Astrocyte of the cerebellum (primary cell): Measurements from ENCODE around the gene INPP5F.

Experiments
- DNase-seq: peaks from one replicate; pipeline ENCODE4 v3.0.0-alpha.2; 2011; ENCODE audit warnings: low read depth
- H3K4me3 ChIP-seq: 2 replicates; pipeline ENCODE4 v1.5.1; 2011; ENCODE audit warnings: mild to moderate bottlenecking, low read depth, low read length, moderate library complexity
- in situ Hi-C: cut with HindIII; loops from 2 replicates; pipeline ENCODE4 v1.10.0; 2017; ENCODE audit warnings: low sequenced_read_pairs
- TF ChIP-seq, protein P1 (sequence below): IDR thresholded peaks from 2 replicates; pipeline ENCODE4 v1.5.1; 2012; ENCODE audit warnings: low read length, low read depth, moderate library complexity, mild to moderate bottlenecking; ENCODE audit errors: missing control alignments

INPP5F gene

DNA sequence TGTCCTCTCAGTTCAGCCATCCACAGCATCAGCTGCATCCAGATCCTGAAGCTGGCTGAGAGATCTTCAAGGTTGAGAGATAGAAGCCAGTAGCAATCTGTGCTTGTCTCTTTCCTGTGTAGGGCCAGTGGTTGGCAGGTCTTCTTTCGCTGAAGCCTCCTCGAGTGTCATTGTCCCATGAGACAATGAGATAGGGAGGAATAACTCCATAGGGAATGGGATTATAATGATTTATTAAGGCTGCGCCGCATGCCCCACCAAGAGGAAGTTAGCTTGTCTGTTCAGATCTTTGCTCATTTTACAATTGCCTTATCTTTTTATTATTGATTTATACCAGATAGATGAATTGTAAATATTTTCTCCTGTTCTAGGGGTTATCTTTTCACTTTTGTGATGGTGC, 85.3 kb downstream of the INPP5F start:
- in situ Hi-C loops = no loop called here
- TF ChIP-seq, protein P1, sequence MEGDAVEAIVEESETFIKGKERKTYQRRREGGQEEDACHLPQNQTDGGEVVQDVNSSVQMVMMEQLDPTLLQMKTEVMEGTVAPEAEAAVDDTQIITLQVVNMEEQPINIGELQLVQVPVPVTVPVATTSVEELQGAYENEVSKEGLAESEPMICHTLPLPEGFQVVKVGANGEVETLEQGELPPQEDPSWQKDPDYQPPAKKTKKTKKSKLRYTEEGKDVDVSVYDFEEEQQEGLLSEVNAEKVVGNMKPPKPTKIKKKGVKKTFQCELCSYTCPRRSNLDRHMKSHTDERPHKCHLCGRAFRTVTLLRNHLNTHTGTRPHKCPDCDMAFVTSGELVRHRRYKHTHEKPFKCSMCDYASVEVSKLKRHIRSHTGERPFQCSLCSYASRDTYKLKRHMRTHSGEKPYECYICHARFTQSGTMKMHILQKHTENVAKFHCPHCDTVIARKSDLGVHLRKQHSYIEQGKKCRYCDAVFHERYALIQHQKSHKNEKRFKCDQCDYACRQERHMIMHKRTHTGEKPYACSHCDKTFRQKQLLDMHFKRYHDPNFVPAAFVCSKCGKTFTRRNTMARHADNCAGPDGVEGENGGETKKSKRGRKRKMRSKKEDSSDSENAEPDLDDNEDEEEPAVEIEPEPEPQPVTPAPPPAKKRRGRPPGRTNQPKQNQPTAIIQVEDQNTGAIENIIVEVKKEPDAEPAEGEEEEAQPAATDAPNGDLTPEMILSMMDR = no peak
- DNase-seq = no peak
- no peak overlapping the region for H3K4me3 ChIP-seq

GRCh38 chr10:119812684-119813083, 86.8 kb downstream of the INPP5F start:
- no peak for DNase-seq
- in situ Hi-C loops = no loop called here
- no peak overlapping the region for H3K4me3 ChIP-seq
- TF ChIP-seq, protein P1 = no peak

- in situ Hi-C loops = no loop called here
- no peak overlapping the region for H3K4me3 ChIP-seq
- TF ChIP-seq, protein P1 = no peak
- no peak for DNase-seq
These were observed 89.8 kb downstream of the INPP5F start for GRCh38 chr10:119815671-119816070.

- TF ChIP-seq, protein P1 = peak; percentile 13
- H3K4me3 ChIP-seq = peak overlapping the region; percentile 38
- in situ Hi-C loops = no loop called here
- DNase-seq = no peak
These were observed 92.4 kb downstream of the INPP5F start for GRCh38 chr10:119817991-119818888.

- in situ Hi-C loops = no loop called here
- TF ChIP-seq, protein P1 = no peak
- DNase-seq = no peak
- H3K4me3 ChIP-seq = peak overlapping the region; percentile 38
These were observed 93.0 kb downstream of the INPP5F start for GRCh38 chr10:119818889-119819270.

DNA sequence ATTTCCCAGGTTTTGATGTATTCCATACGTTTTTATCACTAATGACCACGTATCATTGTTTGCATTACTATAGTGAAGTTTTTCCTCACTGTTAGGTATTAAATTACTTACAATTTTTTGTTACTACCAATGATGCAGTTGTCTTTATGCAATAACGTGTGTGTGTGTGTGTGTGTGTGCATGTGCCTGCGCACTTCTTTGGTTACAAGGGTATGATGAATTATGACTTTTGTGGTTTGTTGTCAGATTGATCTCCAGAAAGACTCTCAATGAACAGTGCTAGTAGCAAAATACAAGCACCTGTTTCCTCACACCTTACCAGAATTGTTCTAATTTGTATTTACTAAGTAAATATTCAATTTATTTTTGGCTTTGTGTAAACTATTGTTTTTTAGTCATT, 95.3 kb downstream of the INPP5F start:
- H3K4me3 ChIP-seq = no peak overlapping the region
- in situ Hi-C loops = no loop called here
- DNase-seq = no peak
- TF ChIP-seq, protein P1 = no peak
